ENCODE measurements around the gene CD9. TPM values are rescaled to one million over a fixed set of nuclear protein-coding genes. Genes with fewer than 3 reads are reported as not detected.
"Not testable (repeated sequence)": the region's sequence is repeated elsewhere in the genome, so short reads cannot be mapped to it uniquely, and the experiment has no call there.

CD9 gene
- polyA plus RNA-seq, 1 donor (not counting 4 experiments of a cell fraction or from before 2014, with no cell fraction given) = 1,084 TPM

- H3K4me3 ChIP-seq (ENCODE audit: control insufficient read depth in 2 of 3, extremely low read depth in 1 of 3, insufficient read depth in 2 of 3, low read depth in 1 of 3, low read length in 3 of 3); DNase-seq (ENCODE audit: low read depth, low spot score); H3K27me3 ChIP-seq (ENCODE audit: control insufficient read depth, extremely low read depth, insufficient read depth, low read length); H3K9ac ChIP-seq (ENCODE audit: control insufficient read depth, extremely low read depth, insufficient read depth, low read length); H3K9me1 ChIP-seq (ENCODE audit: control insufficient read depth, extremely low read depth, insufficient read depth, low read length); H3K36me3 ChIP-seq (ENCODE audit: control insufficient read depth in 2 of 2, extremely low read depth in 1 of 2, insufficient read depth in 2 of 2, low read length in 2 of 2); FAIRE-seq; dilution Hi-C loops (cut with MboI; ENCODE audit: extremely low pct_ligation_motif_present, low sequenced_read_pairs); H4K20me1 ChIP-seq (ENCODE audit: control insufficient read depth, extremely low read depth, insufficient read depth, low read length); H3K9me3 ChIP-seq (ENCODE audit: control insufficient read depth, low read depth, low read length); H3K27ac ChIP-seq (ENCODE audit: control insufficient read depth, insufficient read depth, low read length); H2AFZ ChIP-seq (ENCODE audit: control insufficient read depth, low read length); H3K79me2 ChIP-seq (ENCODE audit: control insufficient read depth, insufficient read depth, low read length); H3K4me2 ChIP-seq (ENCODE audit: control insufficient read depth, extremely low read depth, insufficient read depth, low read depth, low read length): not testable (repeated sequence)
- peaks cover 15% of the 10 kb centered on the region for H3K4me1 ChIP-seq (ENCODE audit: control insufficient read depth, extremely low read depth, insufficient read depth, low read length)
Measured at GRCh38 chr12:6190767-6191530, 9.3 kb upstream of the CD9 start.

GRCh38 chr12:6192604-6193380 is 7.4 kb upstream of the CD9 start:
- H2AFZ ChIP-seq (ENCODE audit: control insufficient read depth, low read length) = no peak overlapping the region
- H3K79me2 ChIP-seq (ENCODE audit: control insufficient read depth, insufficient read depth, low read length) = no peaks in the 10 kb centered on the region
- H3K9me1 ChIP-seq (ENCODE audit: control insufficient read depth, extremely low read depth, insufficient read depth, low read length) = no peaks in the 10 kb centered on the region
- H3K36me3 ChIP-seq (ENCODE audit: control insufficient read depth in 2 of 2, extremely low read depth in 1 of 2, insufficient read depth in 2 of 2, low read length in 2 of 2) = no peaks in the 10 kb centered on the region
- peaks cover 22% of the 10 kb centered on the region for H3K4me1 ChIP-seq (ENCODE audit: control insufficient read depth, extremely low read depth, insufficient read depth, low read length)
- H3K9ac ChIP-seq (ENCODE audit: control insufficient read depth, extremely low read depth, insufficient read depth, low read length) = no peak overlapping the region
- H3K4me3 ChIP-seq (ENCODE audit: control insufficient read depth in 2 of 3, extremely low read depth in 1 of 3, insufficient read depth in 2 of 3, low read depth in 1 of 3, low read length in 3 of 3) = no peak overlapping the region
- no peaks in the 10 kb centered on the region for H4K20me1 ChIP-seq (ENCODE audit: control insufficient read depth, extremely low read depth, insufficient read depth, low read length)
- DNase-seq (ENCODE audit: low read depth, low spot score) = no peak
- H3K9me3 ChIP-seq (ENCODE audit: control insufficient read depth, low read depth, low read length) = no peaks in the 10 kb centered on the region
- no peak for FAIRE-seq
- H3K27me3 ChIP-seq (ENCODE audit: control insufficient read depth, extremely low read depth, insufficient read depth, low read length) = no peaks in the 10 kb centered on the region
- TF ChIP-seq EZH2 (IDR thresholded peaks at IDR 0.05; ENCODE audit: low read length) = no peak
- TF ChIP-seq, protein P1, sequence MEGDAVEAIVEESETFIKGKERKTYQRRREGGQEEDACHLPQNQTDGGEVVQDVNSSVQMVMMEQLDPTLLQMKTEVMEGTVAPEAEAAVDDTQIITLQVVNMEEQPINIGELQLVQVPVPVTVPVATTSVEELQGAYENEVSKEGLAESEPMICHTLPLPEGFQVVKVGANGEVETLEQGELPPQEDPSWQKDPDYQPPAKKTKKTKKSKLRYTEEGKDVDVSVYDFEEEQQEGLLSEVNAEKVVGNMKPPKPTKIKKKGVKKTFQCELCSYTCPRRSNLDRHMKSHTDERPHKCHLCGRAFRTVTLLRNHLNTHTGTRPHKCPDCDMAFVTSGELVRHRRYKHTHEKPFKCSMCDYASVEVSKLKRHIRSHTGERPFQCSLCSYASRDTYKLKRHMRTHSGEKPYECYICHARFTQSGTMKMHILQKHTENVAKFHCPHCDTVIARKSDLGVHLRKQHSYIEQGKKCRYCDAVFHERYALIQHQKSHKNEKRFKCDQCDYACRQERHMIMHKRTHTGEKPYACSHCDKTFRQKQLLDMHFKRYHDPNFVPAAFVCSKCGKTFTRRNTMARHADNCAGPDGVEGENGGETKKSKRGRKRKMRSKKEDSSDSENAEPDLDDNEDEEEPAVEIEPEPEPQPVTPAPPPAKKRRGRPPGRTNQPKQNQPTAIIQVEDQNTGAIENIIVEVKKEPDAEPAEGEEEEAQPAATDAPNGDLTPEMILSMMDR (optimal IDR thresholded peaks at IDR 0.05 in 1 of 3, IDR thresholded peaks at IDR 0.05 in 1 of 3, conservative IDR thresholded peaks at IDR 0.05 in 1 of 3; ENCODE audit: extremely low read depth in 1 of 3, insufficient read depth in 2 of 3, low read length in 3 of 3) = no peak
- H3K4me2 ChIP-seq (ENCODE audit: control insufficient read depth, extremely low read depth, insufficient read depth, low read depth, low read length) = no peak overlapping the region
- H3K27ac ChIP-seq (ENCODE audit: control insufficient read depth, insufficient read depth, low read length) = no peak overlapping the region
- dilution Hi-C loops (cut with MboI; ENCODE audit: extremely low pct_ligation_motif_present, low sequenced_read_pairs) = no loop called here
